LHCN-M2 (cell line): ENCODE results near the gene GPX7. TPM values are rescaled to one million over a fixed set of nuclear protein-coding genes. Genes with fewer than 3 reads are reported as not detected.
"Not testable (repeated sequence)": the region's sequence is repeated elsewhere in the genome, so short reads cannot be mapped to it uniquely, and the experiment has no call there.

Source experiments
- DNase-seq: peaks from one replicate; pipeline ENCODE4 v3.0.0-alpha.2; 2012; ENCODE audit warnings: low read depth
- polyA plus RNA-seq: library from polyadenylated mRNA; unstranded; fragments of >200 nt; gene quantifications from one replicate; pipeline ENCODE4 v1.2.1, GENCODE V29; 2012; ENCODE audit warnings: missing spikeins
- total RNA-seq: library from RNA; depleted of rRNA; stranded (reverse); fragments of >200 nt; gene quantifications from 2 replicates; pipeline ENCODE4 v1.2.3, GENCODE V29; 2014; rRNA removed

Gene GPX7
- 32.4 and 36.3 TPM in 2 replicates for total RNA-seq
- 31.5 TPM for polyA plus RNA-seq

DNA sequence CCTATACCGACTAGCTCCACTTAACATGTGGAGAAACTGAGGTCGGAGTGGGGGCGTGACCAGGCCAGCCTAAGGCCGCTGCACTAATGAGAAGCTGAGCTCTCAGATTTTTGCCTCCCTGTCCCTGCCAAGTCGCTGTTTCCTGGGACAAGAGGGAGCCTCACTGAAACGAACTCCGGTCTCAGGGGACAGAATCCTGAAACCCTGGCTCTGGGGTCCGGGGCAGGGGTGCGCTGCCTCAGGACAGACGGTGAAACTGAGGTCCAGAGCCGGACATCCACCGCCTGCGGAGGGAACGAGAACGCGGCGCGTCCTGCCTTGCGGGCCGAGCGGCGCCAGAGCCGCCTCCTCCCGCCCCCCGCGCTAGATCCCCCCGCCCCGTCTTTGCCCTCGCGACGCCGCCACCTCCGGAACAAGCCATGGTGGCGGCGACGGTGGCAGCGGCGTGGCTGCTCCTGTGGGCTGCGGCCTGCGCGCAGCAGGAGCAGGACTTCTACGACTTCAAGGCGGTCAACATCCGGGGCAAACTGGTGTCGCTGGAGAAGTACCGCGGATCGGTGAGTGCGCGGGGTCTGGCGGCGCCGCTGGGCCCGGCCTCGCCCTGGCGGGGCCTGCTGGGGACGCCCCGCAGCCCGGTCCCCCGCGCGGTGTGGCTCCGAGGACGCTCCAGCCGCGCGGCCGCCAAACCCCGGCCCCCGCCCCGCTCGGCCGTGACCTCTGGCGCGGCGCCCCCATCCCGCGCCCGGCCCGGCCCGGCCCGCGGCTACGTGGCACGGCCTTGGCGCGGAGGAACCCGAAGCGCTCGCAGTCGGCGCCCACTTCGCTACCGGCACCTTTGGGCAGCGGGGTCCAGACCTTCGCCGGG lies at the start of gene GPX7:
TSS of gene GPX7 (plus strand) at position 381 of the 865 bp plus-strand sequence. CDS start at position 420, 39 bp downstream.
- peak; percentile 52 for DNase-seq

DNA sequence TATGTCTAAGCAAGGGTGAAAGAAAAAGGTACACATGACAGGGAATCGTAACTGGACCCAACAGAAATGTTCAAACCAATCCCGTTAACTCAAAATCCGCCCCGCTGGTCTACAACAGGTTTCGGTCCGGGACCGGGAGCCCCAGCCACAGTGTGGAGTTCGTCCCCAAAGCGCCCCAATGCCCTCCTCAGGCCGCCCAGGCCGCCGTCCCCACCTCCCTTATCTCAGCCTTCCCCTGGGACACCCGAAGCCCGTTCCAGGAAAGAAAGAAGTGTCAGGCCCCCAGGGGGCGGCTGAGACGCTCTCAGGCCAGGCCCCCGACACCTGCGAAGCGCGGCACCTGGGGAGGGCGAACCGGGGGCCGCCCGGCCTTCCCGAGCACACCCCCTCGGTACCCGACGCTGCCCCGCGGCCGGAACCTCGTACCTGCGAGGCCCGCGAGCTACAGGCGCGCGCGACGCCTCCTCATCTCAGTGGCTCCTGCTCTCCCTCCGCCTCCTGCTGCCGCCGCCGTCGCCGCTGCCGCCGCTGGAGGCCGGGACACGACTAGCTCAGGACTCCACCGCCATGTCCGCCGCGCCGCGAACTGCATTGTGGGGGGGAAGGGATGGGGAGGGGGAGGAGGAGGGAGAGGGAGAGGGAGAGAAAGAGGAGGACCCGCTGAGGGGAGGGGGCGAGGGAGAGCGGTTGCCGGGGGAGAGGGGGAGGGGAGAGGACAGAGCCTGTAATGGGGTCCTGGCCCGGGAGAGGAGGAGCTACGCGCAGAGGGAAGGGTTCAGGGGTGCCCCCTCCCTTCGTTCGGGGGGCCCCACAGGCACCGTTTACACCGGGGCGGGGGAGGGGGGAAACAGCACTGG lies 49.4 kb upstream of the GPX7 start, which contains the start of gene TUT4:
TSS of gene TUT4 (minus strand) at position 588 of the 857 bp plus-strand sequence. CDS start 26,812 bp downstream, outside the sequence.
- peak; percentile 81 for DNase-seq

DNA sequence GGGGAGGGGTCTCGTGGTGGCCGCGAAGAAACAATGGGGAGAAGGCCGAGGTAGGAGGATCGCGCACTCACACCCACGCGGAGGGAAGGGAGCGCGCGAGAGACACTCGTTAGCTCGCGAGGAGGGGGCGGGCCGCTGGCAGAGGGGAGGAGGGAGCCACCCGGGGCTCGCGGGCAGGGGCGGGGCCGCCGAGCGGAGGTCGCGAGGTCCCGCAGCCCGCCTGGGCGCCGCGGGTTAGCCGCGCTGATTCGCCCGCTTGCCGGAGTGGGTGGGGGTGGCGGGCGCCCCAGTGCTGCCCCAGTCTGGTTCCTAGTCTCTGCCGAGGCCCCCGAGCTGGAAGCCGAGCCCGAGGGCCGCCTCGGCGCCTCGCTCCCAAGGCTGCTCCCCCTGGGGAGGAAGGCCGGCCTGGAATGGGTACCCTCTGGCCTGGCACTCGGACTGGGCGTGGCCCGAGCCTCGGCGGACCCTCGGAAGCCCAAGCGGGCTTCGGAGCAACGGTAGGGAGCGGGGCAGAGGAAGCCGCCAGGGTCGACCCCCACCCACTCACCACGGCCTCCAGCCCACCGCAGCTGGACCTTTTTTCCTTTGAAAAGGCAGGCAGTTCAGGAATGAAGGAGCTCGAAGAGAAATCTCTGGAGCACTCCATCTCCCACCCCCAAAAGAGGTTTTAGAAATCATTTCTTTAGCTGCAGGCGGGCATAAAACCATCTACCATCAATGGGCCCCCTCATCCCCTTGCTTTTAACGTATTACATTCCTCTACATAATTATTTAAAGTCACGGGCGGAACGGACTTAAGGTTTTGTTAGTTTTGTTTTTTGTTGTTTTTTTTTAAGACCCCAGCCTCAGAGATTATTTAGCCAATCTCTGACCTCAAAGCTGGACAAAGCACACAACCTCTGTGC lies 48.6 kb upstream of the GPX7 start:
- DNase-seq, result peak; percentile 88

DNA sequence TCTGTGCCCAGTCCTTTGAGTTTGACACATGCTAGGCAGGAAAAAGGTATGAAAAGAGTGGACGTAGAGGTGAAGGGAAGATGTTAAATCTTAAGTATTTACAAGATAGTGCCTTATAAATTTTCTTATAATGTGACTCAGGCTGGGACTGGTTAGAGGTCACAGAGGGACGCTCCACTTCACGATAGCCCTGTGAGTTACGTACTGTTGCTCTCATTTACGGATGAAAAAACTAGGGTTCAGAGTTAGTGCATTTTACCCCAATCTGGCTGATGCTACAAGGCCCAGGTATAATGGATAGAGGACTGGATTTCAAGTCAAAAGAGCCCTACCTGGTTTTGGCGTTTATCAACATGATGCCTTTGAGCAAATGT lies 47.9 kb upstream of the GPX7 start:
- DNase-seq, result no peak

DNA sequence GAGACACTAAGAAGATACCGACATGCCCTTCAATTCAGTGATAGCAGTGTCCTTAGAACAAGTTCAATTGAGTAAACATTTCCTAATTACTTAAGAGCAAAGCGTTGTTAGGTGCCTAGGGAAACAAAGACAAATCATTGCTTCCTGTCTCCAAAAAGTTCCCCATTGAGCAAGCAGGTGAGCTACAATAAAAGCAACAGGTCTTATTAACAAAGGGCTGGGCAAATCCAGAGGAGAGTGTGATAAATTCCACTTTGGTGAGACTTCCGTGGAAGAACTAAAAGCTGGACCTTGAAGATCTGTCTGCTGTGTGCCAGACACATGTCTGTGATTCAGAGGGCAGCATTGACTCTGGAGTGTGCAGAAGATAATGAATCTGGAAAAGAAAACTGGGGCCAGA lies 47.4 kb upstream of the GPX7 start:
- DNase-seq, result no peak

DNA sequence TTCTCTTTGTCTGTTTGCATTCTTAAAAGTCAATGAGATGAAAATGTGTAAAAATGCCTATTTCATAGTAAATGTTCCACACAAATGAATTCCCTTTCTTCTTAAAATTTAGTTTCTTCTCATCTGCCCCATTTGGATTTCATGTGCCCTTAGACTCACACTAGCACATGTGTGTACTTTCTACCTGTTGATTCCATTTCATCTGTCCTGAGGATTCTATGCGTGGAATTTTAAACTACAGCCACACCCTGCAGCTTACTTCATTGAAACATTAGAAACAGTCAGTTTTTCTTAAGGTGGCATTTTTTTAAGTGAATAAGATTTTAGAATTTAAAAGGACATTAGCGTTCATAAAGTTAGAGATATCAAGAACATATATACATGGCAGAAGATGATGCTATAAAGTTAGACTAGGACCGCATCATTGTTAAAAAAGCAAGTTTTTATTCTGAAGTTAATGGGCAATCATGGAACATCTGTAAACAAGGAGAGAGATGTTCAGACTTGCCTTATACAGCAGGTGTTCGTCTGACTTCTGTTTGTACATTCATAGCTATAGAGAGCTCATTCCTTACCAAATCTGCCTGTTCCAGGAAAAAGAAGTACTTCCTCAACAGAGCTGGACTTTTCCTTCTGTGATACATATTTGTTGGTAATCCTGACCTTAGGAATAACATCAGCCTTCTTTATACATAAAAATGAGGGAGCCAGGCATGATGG lies 45.4 kb upstream of the GPX7 start:
- no peak for DNase-seq

DNA sequence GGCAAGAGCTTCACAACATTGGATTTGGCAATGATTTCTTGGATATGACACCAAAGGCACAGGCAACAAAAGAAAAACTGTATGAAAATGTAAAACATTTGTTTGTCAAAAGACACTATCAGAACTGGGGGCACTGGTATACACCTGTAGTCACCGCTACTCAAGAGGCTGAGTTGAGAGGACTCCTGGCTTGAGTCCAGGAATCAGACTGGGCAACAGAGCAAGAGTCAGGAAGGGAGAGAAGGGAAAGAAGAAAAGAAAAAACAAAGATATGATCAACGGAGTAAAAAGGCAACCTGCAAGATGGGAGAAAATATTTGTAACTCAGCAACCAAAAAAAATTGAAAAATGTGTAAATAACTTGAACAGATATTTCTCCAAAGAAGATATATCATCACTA lies 43.2 kb upstream of the GPX7 start:
- no peak for DNase-seq

DNA sequence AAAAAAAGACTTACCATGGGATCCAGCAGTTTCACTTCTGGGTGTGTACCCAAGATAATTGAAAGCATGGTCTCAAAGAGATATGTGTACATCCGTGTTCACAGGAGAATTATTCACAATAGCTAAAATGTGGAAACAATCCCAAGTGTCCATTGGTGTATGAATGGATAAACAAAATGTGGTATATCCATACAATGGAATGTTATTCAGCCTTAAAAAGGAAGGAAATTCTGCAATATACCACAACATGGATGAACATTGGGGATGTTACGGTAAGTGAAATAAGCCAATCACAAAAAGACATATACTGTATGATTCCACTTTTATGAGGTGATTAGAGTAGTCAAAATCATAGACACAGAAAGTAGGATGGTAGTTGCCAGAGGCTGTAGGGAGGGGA lies 42.3 kb upstream of the GPX7 start:
- DNase-seq, result no peak

DNA sequence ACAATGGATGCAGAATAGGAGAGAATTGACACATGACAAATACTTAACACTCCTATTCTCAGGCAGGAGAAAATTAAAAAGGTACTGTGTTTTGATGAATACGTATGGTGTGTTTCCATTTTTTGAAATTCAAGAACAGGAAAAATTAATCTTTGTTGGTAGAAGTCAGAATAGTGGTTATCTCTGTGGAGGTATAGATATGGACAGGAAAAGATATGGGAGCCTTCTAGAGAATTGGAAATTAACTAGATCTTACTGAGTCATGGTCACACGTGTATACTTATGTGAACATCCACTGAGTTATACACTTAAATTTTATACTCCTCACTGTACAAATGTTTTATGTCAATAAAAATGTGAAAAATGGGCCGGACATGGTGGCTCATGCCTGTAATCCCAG lies 39.4 kb upstream of the GPX7 start:
- DNase-seq, result no peak

DNA sequence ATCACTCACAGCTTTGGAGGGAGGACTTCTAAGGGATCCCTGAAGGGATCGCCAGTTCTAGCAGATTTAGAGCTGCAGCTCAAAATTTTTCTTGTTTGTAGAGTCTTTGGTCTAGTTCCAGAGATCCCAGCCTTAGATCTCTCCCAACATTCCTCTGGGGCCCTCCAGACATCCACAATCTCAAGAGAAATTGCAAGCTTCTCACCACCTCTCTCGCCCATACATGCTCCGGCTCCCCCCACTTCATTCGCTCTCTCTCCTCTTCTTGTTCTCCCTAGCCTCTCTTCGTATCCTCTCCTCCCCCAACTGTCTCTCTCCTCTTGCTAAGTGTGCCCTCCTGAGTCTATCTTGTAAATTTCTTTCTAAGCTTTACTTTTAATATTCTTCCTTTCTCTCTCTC lies 34.2 kb upstream of the GPX7 start:
- no peak for DNase-seq

DNA sequence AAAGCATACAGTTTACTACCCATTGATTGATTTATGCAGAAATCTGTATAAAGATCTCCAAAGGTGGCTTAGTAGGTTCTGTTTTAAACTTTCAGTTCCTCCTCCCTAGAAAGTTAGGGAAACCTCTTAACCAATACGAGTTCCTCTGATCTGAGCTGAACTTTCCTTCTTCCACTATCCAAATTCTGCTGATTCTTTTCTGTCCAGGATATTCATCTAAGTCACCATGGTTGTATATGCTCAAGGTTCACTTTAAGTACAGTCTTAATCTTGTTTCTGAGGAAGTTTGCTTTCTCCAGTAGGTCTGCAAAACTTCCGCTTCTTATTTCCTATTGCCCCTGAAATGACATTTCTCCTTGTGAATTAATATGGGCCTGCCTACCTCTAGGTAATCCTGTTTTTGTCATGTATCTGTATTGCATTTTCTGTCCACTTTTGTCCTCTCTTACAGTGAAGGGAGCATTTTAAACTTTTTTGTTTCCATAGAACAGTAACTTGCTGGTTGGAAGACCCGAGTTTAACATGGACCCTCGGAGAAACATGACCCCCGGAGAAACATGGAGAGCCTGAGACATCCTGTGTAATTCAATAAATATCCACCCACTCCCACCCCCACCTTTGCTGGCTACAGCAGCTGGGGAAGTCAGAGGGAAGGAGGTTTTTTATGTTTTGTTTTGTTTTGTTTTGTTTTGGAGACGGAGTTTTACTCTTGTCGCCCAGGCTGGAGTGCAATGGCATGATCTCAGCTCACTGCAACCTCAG lies 32.5 kb upstream of the GPX7 start:
- DNase-seq, result no peak

DNA sequence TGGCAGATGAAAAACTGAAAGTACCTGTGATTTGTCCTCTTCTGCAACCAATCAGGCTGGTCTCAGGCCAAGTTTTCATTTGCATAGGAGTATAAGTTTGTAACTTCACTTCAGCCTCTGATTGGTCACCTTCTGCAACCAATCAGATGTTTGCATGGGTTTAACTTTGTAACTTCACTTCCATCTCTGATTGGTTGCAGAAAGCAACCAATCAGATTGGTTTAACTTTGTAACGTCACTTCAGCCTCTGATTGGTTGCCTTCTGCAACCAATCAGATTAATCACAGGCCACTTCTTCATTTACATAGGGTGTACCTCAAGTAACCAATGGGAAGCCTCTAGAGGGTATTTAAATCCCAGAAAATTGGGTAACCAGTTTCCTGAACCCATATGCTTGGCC lies 30.4 kb upstream of the GPX7 start:
- peak; percentile 59 for DNase-seq

DNA sequence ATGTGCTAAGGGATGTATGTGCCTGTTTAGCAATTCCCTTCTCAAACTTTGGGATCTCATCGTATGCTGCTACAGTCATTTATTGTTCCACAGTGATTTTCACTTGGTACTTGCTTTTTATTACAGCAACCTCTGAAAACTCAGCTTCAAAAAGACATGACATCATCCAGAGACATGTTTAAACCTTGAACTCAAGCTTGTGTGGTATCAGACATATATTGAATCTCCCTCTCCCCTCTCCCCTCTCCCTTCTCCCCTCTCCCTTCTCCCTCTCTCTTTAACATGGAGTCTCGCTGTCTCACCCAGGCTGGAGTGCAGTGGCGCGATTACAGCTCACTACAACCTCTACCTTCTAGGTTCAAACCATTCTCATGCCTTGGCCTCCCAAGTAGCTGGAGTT lies 29.8 kb upstream of the GPX7 start:
- DNase-seq, result no peak

DNA sequence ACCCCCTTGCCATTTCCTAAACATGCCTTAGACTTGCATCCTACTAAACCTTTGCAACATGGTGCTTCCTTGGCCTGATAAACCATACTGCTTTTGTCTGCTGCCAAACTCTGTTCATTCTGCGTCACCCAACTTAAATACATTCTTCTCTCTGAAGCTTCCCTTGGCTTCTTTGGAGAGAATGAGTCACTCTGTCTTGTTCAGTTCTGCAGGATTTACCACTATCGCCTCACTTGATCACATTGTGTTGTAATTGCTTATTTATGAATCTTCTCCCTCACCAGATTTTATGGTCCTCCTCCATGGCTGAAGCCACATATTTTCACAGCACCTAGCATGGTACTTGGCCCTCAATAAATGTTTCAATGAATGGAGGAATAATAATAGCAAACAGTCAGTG lies 27.6 kb upstream of the GPX7 start:
- peak; percentile 74 for DNase-seq

DNA sequence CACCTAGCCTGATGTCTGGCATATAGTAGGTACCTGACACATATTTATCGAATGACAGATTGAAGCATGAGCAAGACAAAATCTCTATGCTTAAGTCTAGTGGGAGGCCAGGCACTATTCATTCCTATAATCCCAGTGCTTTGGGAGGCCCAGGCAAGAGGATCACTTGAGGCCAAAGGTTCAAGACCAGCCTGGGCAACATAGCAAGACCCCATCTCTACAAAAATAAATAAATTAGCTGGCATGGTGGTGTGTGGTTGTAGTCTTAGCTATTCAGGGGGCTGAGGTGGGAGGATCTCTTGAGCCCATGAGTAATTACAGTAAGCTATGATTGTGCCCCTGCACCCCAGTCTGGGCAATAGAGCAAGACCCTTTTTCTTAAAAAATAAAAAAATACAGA lies 26.1 kb upstream of the GPX7 start:
- no peak for DNase-seq

DNA sequence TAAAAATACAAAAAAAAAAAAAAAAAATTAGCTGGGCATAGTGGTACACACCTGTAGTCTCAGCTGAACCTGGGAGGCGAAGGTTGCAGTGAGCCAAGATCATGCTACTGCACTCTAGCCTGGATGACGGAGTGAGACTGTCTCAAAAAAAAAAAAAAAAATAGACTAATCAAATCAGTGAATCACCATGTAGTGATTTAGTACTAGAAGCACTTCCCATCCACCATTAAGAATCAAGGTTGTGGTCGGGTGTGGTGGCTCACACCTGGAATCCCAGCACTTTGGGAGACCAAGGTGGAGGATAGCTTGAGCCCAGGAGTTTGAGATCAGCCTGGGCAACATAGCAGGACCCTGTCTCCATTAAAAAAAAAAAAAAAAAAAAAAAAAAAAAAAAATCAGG lies 24.1 kb upstream of the GPX7 start:
- DNase-seq, result not testable (repeated sequence)

DNA sequence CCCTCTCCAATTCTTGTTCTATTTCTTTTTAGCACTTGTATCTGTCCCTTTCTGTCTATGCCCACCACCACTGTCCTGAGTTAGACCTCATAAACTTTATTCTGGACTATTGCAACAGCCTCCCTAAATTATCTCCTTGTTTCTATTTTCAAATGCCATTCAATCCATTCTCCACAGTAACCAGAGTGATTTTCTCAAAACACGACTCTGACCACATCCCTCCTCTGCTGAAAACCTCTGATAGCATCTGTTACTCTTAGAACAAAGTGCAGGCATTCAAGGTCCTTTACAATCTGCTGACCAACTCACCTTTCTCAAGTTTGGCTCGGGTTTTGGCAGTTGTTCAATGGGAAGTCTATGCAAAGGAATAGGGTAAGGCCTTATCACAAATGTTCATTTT lies 22.8 kb upstream of the GPX7 start:
- no peak for DNase-seq

DNA sequence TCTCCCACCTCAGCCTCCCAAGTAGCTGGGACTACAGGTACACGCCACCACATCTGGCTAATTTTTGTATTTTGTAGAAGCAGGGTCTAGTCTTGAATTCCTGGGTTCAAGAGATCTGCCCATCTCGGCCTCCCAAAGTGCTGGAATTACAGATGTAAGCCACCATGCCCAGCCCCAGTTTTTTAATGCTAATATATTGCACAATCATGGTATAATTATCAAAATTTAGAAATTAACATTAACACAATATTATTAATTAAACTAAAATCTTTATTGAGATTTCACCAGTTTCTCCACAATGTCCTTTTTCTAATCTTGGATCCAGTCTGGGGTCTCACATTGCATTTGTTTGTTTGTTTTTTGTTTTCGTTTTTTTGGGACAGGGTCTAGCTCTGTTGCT lies 21.9 kb upstream of the GPX7 start:
- no peak for DNase-seq

DNA sequence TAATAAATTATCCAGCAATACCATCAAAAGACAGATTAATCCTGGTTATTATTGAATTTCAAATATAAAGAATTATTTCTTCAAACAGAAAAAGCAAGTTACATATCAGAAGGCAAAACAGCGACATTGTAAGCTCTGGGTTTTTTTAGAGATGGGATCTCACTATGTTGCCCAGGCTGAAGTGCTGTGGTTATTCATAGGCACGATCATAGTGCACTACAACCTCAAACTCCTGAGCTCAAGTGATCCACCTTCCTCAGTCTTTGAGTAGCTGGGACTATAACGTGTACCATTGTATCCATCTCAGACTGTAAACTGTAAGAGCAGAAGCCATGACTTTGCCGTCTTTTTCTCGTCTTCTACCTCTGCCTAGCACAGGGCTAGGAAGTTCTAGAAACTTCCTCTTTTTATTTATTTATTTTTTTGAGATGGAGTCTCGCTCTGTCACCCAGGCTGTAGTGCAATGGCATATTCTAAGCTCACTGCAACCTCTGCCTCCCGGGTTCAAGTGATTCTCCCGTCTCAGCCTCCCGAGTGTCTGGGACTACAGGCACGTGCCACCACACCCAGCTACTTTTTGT lies 20.0 kb upstream of the GPX7 start:
- DNase-seq, result no peak

DNA sequence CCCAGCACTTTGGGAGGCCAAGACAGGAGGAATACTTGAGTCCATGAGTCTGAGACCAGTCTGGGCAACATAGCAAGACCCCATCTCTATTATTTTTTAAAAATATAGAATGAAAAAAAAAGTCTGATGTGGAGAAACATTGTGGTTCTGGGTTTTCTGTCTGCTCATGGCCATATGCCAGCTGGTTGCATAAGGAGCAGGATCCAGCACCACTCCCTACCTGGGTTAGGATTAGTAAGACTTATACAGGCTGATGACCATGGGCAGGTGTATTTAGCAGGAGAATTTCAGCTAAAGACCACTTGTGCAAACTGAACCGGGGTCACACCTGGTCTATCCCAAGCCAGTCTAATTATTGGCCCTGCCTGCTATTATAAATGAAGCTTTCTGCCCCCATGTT lies 16.7 kb upstream of the GPX7 start:
- DNase-seq, result no peak
